BLaER1 treated with 17β-estradiol and CSF1 and Interleukin-3, amounts not matched to agents 10 nM and 100 nM (cell line): ENCODE data around the gene NRCAM.

Source experiments
- H3K27ac ChIP-seq, 11 experiments: shearing (Covaris generic); formaldehyde crosslinking; 2 replicates each; pipeline ENCODE4 v1.8.1; 2022
- H3K27me3 ChIP-seq, 11 experiments: shearing (Covaris generic); formaldehyde crosslinking; 2 replicates each; pipeline ENCODE4 v1.8.1; 2022
- H3K36me3 ChIP-seq, 11 experiments: shearing (Covaris generic); formaldehyde crosslinking; 2 replicates each; pipeline ENCODE4 v1.8.1; 2022
- H3K4me1 ChIP-seq, 10 experiments: shearing (Covaris generic); formaldehyde crosslinking; 2 replicates each; pipeline ENCODE4 v1.8.1; 2022
- H3K4me2 ChIP-seq, 11 experiments: shearing (Covaris generic); formaldehyde crosslinking; 2 replicates each; pipeline ENCODE4 v1.8.1; 2022
- H3K4me3 ChIP-seq, 10 experiments: shearing (Covaris generic); formaldehyde crosslinking; 2 replicates each; pipeline ENCODE4 v1.8.1; 2022
- H3K9ac ChIP-seq, 11 experiments: shearing (Covaris generic); formaldehyde crosslinking; 2 replicates each; pipeline ENCODE4 v1.8.1; 2022
- H3K9me3 ChIP-seq, 11 experiments: shearing (Covaris generic); formaldehyde crosslinking; replicated peaks in 1 of 11; 2 replicates each; pipeline ENCODE4 v1.8.1; 2022
- H4K20me1 ChIP-seq, 11 experiments: shearing (Covaris generic); formaldehyde crosslinking; 2 replicates each; pipeline ENCODE4 v1.8.1; 2022
- Cebpa-rat ChIP-seq, 11 experiments: shearing (Covaris generic); IDR thresholded peaks; 2 replicates each; pipeline ENCODE4 v1.8.1; 2022

Gene NRCAM

DNA sequence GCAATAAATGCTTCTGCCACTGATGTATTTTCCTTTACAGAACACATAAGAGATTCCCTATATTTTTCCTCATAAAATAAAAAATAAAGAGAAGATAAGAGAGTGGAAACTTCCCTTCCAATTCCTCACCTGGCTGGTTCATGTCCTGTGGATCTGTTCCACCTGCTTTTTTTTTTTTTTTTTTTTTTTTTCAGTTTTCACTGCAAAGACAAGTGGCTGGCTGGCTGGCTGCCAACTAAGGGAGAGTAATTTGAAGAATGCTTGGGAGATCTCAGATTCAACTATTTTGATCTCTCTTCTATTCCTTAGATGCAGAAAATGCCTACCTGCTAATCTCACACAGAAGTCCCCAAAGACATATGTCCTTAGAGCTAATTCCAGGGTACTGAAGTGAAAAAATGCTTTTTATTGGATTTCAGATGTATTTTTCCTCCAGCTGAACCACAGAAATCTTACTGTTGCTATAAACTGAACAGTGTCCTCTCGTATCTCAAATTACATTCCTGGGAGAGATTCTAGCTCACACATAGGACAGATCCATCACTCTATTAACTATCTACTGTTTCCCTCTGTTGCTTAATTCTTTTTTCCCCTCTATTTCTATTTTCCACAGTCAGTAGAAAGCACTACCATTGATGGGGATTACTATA lies 120.8 kb downstream of the NRCAM start:
- Histone ChIP-seq H3K27ac (no peak overlapping the region), H3K9ac (no peak overlapping the region), H3K4me2 (no peak overlapping the region), H3K36me3 (no peaks in the 10 kb centered on the region), H3K4me1 (no peaks in the 10 kb centered on the region), H4K20me1 (no peaks in the 10 kb centered on the region), H3K27me3 (no peaks in the 10 kb centered on the region), H3K4me3 (no peak overlapping the region), H3K9me3 (no peaks in the 10 kb centered on the region)
- TF ChIP-seq Cebpa-rat (IDR thresholded peaks at IDR 0.05), result no peak

DNA sequence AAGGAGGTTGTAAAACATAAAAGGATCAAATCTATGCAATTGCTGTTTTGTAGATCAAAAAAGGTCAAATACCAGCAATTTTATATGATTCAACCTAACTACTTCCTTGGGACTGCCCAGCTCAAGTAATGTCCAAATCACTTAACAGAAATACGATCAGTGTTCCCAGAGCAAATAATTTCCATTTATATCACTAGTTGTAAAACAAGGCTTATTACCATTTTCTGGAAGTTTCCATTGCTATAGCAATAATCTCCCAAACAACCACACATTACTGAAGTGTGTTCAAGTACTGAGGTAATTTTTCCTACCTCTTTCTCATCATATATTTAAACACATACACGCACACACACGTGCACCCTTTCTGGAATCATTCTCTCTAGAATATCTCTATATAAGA lies 123.3 kb downstream of the NRCAM start:
- Histone ChIP-seq H3K4me3 (no peak overlapping the region), H3K4me2 (no peak overlapping the region), H3K27me3 (no peaks in the 10 kb centered on the region), H3K4me1 (peaks cover 0 to 8% (median 0%) of the 10 kb centered on the region in 10 experiments; a peak in 2 of 20 replicates), H3K27ac (no peak overlapping the region), H4K20me1 (no peaks in the 10 kb centered on the region), H3K9me3 (no peaks in the 10 kb centered on the region), H3K36me3 (no peaks in the 10 kb centered on the region), H3K9ac (no peak overlapping the region)
- TF ChIP-seq Cebpa-rat (IDR thresholded peaks at IDR 0.05), result no peak

DNA sequence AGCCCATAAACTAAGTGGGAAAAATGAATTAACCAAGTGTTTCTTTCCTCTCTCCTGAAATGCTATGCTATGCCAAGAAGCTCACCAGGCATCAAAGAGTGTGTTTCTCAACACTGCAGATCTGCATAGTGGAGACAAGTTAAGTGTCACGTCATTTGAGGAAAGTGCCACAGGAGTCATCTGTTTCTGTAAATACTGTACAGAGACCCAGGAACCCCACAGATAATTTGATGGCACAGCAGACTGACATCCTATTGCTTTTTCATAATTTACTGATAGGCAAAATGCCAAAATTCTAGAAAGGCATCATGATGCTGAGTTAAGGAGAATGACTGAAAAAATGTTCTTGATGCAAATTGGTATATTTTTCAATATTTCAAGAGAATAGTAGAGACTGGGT lies 124.3 kb downstream of the NRCAM start:
- Histone ChIP-seq H4K20me1 (no peaks in the 10 kb centered on the region), H3K27me3 (no peaks in the 10 kb centered on the region), H3K27ac (no peak overlapping the region), H3K4me2 (no peak overlapping the region), H3K9ac (no peak overlapping the region), H3K36me3 (no peaks in the 10 kb centered on the region), H3K4me3 (no peak overlapping the region), H3K9me3 (no peaks in the 10 kb centered on the region), H3K4me1 (peaks cover 0 to 14% (median 0%) of the 10 kb centered on the region in 10 experiments; a peak in 2 of 20 replicates)
- no peak for TF ChIP-seq Cebpa-rat (IDR thresholded peaks at IDR 0.05)

DNA sequence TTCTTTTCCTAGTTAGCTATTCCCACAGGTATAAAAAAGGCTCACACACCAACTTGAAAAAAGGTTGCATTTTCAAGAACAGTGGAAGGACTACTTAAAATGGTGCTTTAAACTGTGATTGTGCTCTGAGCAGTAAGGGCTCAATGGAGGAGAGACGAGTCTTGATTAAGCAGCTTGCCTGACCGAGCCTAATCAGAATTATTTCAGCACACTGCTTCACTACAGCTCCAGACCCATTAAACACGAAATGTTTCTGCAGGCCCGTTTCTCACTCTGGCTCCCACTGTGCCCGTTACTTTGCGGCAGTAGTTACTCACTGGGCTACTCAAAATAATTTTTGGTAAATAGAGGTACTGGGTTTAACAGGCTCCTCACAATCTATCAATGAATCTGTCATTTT lies 126.0 kb downstream of the NRCAM start:
- H3K4me2 ChIP-seq, result no peak overlapping the region
- no peaks in the 10 kb centered on the region for H3K27me3 ChIP-seq
- no peak for TF ChIP-seq Cebpa-rat (IDR thresholded peaks at IDR 0.05)
- no peaks in the 10 kb centered on the region for H3K36me3 ChIP-seq
- no peak overlapping the region for H3K4me3 ChIP-seq
- no peaks in the 10 kb centered on the region for H4K20me1 ChIP-seq
- no peak overlapping the region for H3K27ac ChIP-seq
- no peaks in the 10 kb centered on the region for H3K9me3 ChIP-seq
- H3K9ac ChIP-seq, result no peak overlapping the region
- H3K4me1 ChIP-seq, result peaks cover 0 to 14% (median 0%) of the 10 kb centered on the region in 10 experiments; a peak in 2 of 20 replicates

DNA sequence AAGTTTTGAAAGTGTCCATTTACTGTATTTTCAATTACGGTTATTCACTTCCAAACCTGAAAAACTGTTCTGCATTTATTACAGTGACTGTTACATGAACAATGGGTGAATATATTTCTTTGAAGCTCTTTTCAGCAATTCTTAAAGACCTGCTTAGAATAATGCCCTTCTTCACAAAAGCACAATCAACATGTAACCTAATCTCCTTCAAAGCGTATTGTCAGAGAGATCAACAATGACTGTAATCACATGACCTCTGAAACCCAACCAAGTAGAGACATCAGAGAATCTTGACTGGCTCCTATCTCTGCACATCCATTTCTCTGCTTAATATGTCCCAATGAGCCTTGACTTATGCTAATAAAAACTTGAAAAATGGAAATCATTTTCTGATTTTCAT lies 126.7 kb downstream of the NRCAM start:
- Histone ChIP-seq H3K9ac (no peak overlapping the region), H3K4me3 (no peak overlapping the region), H3K4me2 (no peak overlapping the region), H4K20me1 (no peaks in the 10 kb centered on the region), H3K27me3 (no peaks in the 10 kb centered on the region), H3K9me3 (no peaks in the 10 kb centered on the region), H3K27ac (no peak overlapping the region), H3K36me3 (no peaks in the 10 kb centered on the region), H3K4me1 (peaks cover 0 to 14% (median 0%) of the 10 kb centered on the region in 10 experiments; a peak in 2 of 20 replicates)
- TF ChIP-seq Cebpa-rat (IDR thresholded peaks at IDR 0.05), result no peak

DNA sequence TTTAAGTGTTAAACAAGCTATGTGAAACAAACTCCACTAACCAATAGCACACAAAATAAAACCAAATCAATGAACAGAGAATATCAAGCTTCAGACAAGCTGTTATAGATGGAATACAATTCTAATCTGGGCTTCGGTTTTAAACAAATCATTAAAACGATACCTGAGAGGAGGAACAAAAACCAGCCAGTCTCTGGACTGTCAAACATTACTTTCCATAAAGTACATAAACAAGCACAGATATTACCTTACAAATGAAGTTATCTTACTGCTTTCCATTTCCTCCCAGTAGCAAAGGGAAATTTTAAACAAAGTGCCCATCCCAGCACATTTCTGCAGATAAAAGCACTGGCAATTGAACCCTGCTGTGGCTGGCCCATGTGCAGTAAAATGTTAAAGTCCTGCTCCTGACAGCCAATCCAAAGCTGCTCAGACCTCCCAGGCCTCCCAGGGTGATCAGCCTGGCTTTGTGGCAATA lies 128.0 kb downstream of the NRCAM start:
- no peak for TF ChIP-seq Cebpa-rat (IDR thresholded peaks at IDR 0.05)
- H3K36me3 ChIP-seq, result no peaks in the 10 kb centered on the region
- no peak overlapping the region for H3K27ac ChIP-seq
- no peak overlapping the region for H3K9ac ChIP-seq
- H3K4me1 ChIP-seq, result peaks cover 0 to 14% (median 0%) of the 10 kb centered on the region in 10 experiments; a peak in 2 of 20 replicates
- no peaks in the 10 kb centered on the region for H4K20me1 ChIP-seq
- H3K9me3 ChIP-seq, result no peaks in the 10 kb centered on the region
- H3K27me3 ChIP-seq, result no peaks in the 10 kb centered on the region
- no peak overlapping the region for H3K4me3 ChIP-seq
- 0 out of 22 replicates have a peak overlapping the region, but pooled peaks of 1 of the 11 experiments have one; percentile 7 for H3K4me2 ChIP-seq

DNA sequence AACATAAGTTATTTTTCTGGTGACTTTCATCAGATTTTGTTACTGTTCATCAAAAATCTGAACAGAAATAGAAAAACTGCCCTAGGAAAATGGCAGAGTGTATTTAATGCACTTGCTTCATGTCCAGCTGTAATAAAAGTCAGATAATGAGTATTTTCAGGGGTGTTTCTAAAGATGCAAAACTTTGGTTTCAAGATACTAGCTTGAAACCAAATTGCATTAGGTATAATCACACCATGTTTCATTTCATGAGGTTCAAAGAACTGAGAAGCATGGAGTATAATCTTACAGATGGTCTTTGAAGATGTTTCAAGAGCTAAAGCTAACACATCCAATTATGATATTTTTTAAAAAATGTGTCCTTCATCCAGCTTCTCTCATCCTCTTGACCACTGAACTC lies 128.9 kb downstream of the NRCAM start:
- no peaks in the 10 kb centered on the region for H3K36me3 ChIP-seq
- no peak overlapping the region for H3K4me2 ChIP-seq
- no peak overlapping the region for H3K9ac ChIP-seq
- H3K4me3 ChIP-seq, result no peak overlapping the region
- H3K27ac ChIP-seq, result no peak overlapping the region
- H3K27me3 ChIP-seq, result no peaks in the 10 kb centered on the region
- H4K20me1 ChIP-seq, result no peaks in the 10 kb centered on the region
- H3K4me1 ChIP-seq, result peaks cover 0 to 14% (median 3%) of the 10 kb centered on the region in 10 experiments; a peak in 6 of 20 replicates
- H3K9me3 ChIP-seq, result no peaks in the 10 kb centered on the region
- no peak for TF ChIP-seq Cebpa-rat (IDR thresholded peaks at IDR 0.05)

DNA sequence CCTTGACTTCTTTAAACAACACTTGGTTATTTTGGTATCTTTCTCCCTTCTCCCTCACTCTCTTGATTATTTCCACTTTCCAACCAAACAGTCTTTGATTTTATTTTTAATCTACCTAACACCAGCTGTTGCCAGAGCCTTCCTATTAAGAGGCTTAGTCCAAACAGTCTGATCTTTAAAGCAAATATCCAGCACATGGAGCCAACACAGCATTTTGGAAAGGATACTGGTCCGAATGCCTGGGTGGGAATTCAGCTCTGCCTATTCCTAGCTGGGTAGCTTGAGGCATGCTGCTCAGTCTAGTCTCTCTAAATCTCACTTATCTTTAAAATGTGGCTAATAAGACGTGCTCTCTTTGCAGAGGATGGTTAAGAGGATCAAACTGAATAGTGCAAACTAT lies 129.3 kb downstream of the NRCAM start:
- Histone ChIP-seq H3K9ac (no peak overlapping the region), H3K27ac (no peak overlapping the region), H3K4me2 (no peak overlapping the region), H3K4me3 (no peak overlapping the region), H3K36me3 (no peaks in the 10 kb centered on the region), H3K9me3 (no peaks in the 10 kb centered on the region), H3K4me1 (peaks cover 0 to 14% (median 7%) of the 10 kb centered on the region in 10 experiments; a peak in 6 of 20 replicates), H4K20me1 (no peaks in the 10 kb centered on the region), H3K27me3 (no peaks in the 10 kb centered on the region)
- TF ChIP-seq Cebpa-rat (IDR thresholded peaks at IDR 0.05), result no peak

DNA sequence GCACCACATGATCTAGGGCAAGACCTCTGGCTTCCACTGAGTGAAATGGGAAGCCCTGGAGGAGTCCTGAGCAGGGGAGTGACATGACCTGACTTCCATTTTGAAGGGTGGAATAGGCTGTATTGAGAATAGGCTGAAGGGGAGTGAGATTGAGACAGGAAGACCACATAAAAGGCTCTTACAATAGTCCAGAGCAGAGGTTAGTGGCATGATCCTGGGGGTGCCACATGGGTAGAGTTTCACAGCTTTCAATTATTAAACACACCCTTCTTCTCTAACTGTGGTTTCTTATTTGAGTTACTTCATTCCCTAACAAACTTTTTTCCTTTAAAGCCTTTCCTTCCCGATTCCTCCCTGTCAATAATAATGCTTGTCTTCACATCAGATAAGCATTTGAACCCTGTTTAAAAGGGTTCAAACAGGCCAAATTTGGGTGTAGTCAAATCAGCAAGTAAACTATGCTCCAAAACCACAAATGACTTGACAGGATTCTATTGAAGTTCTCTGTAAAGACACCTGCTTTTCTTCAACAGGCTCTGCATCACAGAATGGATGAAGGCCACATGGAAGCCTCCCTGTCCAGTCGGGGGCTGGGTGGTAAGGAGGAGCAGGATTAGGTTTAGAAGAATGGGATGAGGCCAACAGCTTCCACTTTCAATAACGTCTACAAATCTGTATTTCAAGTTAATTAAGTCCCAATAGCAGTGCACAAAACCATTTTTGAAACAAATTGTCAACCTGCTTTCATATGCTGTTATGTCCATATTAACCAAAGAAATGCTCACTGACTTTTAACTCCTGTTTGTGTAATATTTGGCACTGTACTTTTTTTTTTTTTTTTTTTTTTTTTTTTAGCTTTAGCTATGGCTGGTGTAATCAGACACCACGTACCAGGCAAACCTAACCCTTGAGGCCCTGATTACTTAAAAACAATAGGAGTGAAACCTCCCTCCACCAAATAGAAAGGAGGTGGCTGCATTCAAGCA lies 131.9 kb downstream of the NRCAM start:
- H3K9ac ChIP-seq, result no peak overlapping the region
- peaks cover 0 to 14% (median 7%) of the 10 kb centered on the region in 10 experiments; a peak in 6 of 20 replicates for H3K4me1 ChIP-seq
- H3K27ac ChIP-seq, result no peak overlapping the region
- TF ChIP-seq Cebpa-rat (IDR thresholded peaks at IDR 0.05), result no peak
- no peaks in the 10 kb centered on the region for H3K27me3 ChIP-seq
- H3K4me2 ChIP-seq, result no peak overlapping the region
- H3K4me3 ChIP-seq, result no peak overlapping the region
- H3K36me3 ChIP-seq, result no peaks in the 10 kb centered on the region
- no peaks in the 10 kb centered on the region for H3K9me3 ChIP-seq
- no peaks in the 10 kb centered on the region for H4K20me1 ChIP-seq
